Endothelial cell of umbilical vein (primary cell): ENCODE results near the gene ATP2C2. TPM values are rescaled to one million over a fixed set of nuclear protein-coding genes. Genes with fewer than 3 reads are reported as not detected.

Experiments used
- BruUV-seq: library from RNA; stranded (reverse); fragments of 400-500 nt; replicated peaks from 2 replicates; lab custom pipeline; 2021; lab: Mats Ljungman, UMichigan
- CTCF ChIA-PET: fragments of 300-600, 350-600 bp; sonication (Branson Sonifier 250); formaldehyde crosslinking; loops from one replicate; lab custom pipeline; 2021; ENCODE audit warnings: antibody characterized with exemption, inconsistent platforms; lab: Charles Lee
- POLR2A ChIA-PET: fragments of 300-600, 350-600 bp; sonication (Branson Sonifier 250); formaldehyde crosslinking; loops from one replicate; lab custom pipeline; 2021; ENCODE audit warnings: antibody characterized with exemption, inconsistent platforms; lab: Charles Lee
- DNase-seq: peaks from one replicate; pipeline ENCODE4 v3.0.0-alpha.2; 2011; ENCODE audit warnings: low read depth, low spot score
- FAIRE-seq: peaks from 2 replicates; lab custom pipeline; 2011; peaks lifted over from hg19 to GRCh38; lab: Jason Lieb, UNC
- H2AFZ ChIP-seq: 2 replicates; pipeline ENCODE4 v1.6.0; 2012; ENCODE audit warnings: low read depth, low read length, control low read depth, inconsistent platforms
- H3K27ac ChIP-seq: 2 replicates; pipeline ENCODE4 v1.5.1; 2011; ENCODE audit warnings: low read depth, mild to moderate bottlenecking, control low read depth, low read length, moderate library complexity; ENCODE audit not compliant: insufficient read depth
- H3K27me3 ChIP-seq, 2 experiments: 2 replicates each; pipeline versions ENCODE4 v1.6.0 to v1.6.1; 2011; ENCODE audit warnings: low read length in 2 of 2, mixed read lengths in 1 of 2; ENCODE audit not compliant: control insufficient read depth in 2 of 2, insufficient read depth in 2 of 2
- H3K36me3 ChIP-seq, 2 experiments: 2 replicates in 1 of 2; 3 replicates in 1 of 2; pipeline ENCODE4 v1.5.1; 2011; ENCODE audit warnings: low read length in 2 of 2, mild to moderate bottlenecking in 1 of 2, moderate library complexity in 1 of 2; ENCODE audit not compliant: control insufficient read depth in 2 of 2, insufficient read depth in 2 of 2; ENCODE audit errors: extremely low read depth in 1 of 2
- H3K4me1 ChIP-seq: 3 replicates; pipeline ENCODE4 v1.5.1; 2011; ENCODE audit warnings: mild to moderate bottlenecking, low read length; ENCODE audit not compliant: control insufficient read depth, insufficient read depth; ENCODE audit errors: extremely low read depth
- H3K4me2 ChIP-seq: 2 replicates; pipeline ENCODE4 v1.6.1; 2011; ENCODE audit warnings: low read length, control low read depth, mixed read lengths; ENCODE audit not compliant: insufficient read depth
- H3K4me3 ChIP-seq, 3 experiments: fragments of 200-600 bp in 1 of 3; sonication (generic), shearing (Covaris generic) in 1 of 3; replicated peaks in 1 of 3; 2 replicates each; pipeline ENCODE4 v1.5.1; 2011 to 2016; ENCODE audit warnings: control low read depth in 3 of 3, low read length in 3 of 3, mild to moderate bottlenecking in 2 of 3, inconsistent platforms in 1 of 3, low read depth in 1 of 3, moderate library complexity in 1 of 3; ENCODE audit not compliant: insufficient read depth in 1 of 3
- H3K79me2 ChIP-seq: 2 replicates; pipeline ENCODE4 v1.6.0; 2012; ENCODE audit warnings: low read length, inconsistent platforms; ENCODE audit not compliant: control insufficient read depth, insufficient read depth
- H3K9ac ChIP-seq: replicated peaks from 2 replicates; pipeline ENCODE3; 2011; ENCODE audit warnings: low read length, control low read depth; ENCODE audit not compliant: insufficient read depth; ENCODE audit errors: extremely low read depth
- H3K9me1 ChIP-seq: replicated peaks from 3 replicates; pipeline ENCODE4 v1.6.0; 2011; ENCODE audit warnings: mild to moderate bottlenecking, low read length; ENCODE audit not compliant: control insufficient read depth, insufficient read depth; ENCODE audit errors: extremely low read depth
- H3K9me3 ChIP-seq: replicated peaks from 2 replicates; pipeline ENCODE4 v1.5.1; 2012; ENCODE audit warnings: low read length, inconsistent platforms; ENCODE audit not compliant: control insufficient read depth, insufficient read depth
- H4K20me1 ChIP-seq: replicated peaks from 2 replicates; pipeline ENCODE3; 2011; ENCODE audit warnings: mild to moderate bottlenecking, low read length; ENCODE audit not compliant: control insufficient read depth, insufficient read depth; ENCODE audit errors: extremely low read depth
- CTCF ChIP-seq, 2 donors: IDR thresholded peaks; 1 replicate in 1 of 2; 2 replicates in 1 of 2; pipeline ENCODE4 v1.5.1; 2011; ENCODE audit warnings: low read length in 2 of 2, mild to moderate bottlenecking in 2 of 2, moderate library complexity in 2 of 2, control low read depth in 1 of 2, inconsistent platforms in 1 of 2, low read depth in 1 of 2; ENCODE audit not compliant: insufficient read depth in 1 of 2; ENCODE audit errors: extremely low read depth in 1 of 2
- EZH2 ChIP-seq: IDR thresholded peaks from 2 replicates; pipeline ENCODE4 v1.6.1; 2012; ENCODE audit warnings: borderline replicate concordance, low read depth, mild to moderate bottlenecking, moderate library complexity, low read length, inconsistent platforms; ENCODE audit not compliant: severe bottlenecking
- FOS ChIP-seq: IDR thresholded peaks from 2 replicates; pipeline ENCODE4 v1.6.1; 2011; ENCODE audit warnings: mild to moderate bottlenecking, low read length, moderate library complexity, borderline replicate concordance; ENCODE audit not compliant: insufficient read depth
- GATA2 ChIP-seq: IDR thresholded peaks from 2 replicates; pipeline ENCODE4 v1.7.0; 2011; ENCODE audit warnings: low read depth, mild to moderate bottlenecking, moderate library complexity, mixed read lengths, low read length; ENCODE audit not compliant: insufficient read length, insufficient read depth
- JUN ChIP-seq: IDR thresholded peaks from 2 replicates; pipeline ENCODE4 v1.6.1; 2011; ENCODE audit warnings: borderline replicate concordance, low read depth; ENCODE audit not compliant: insufficient read length, insufficient read depth
- MAX ChIP-seq: IDR thresholded peaks from 2 replicates; pipeline ENCODE4 v1.6.1; 2011; ENCODE audit not compliant: insufficient read depth, insufficient read length
- MYC ChIP-seq: IDR thresholded peaks from one replicate; pipeline ENCODE4 v1.6.1; 2011; ENCODE audit warnings: mild to moderate bottlenecking, low read depth, low read length
- POLR2A ChIP-seq: IDR thresholded peaks from 2 replicates; pipeline ENCODE4 v1.6.1; 2012; ENCODE audit warnings: low read depth, mild to moderate bottlenecking, control low read depth, low read length
- POLR2AphosphoS5 ChIP-seq: IDR thresholded peaks from 2 replicates; pipeline ENCODE4 v1.6.1; 2012; ENCODE audit warnings: low read depth, mild to moderate bottlenecking, control low read depth, low read length, moderate library complexity; ENCODE audit not compliant: insufficient read depth
- dilution Hi-C: fragments of 300-500 bp; cut with MboI; formaldehyde crosslinking; loops from one replicate; pipeline ENCODE4 v1.15.0; 2019; ENCODE audit warnings: low sequenced_read_pairs; ENCODE audit not compliant: extremely low pct_ligation_motif_present
- intact Hi-C: fragments of 100-400 bp; cut with micrococcal nuclease; formaldehyde crosslinking; loops from one replicate; pipeline ENCODE4 v1.10.0; 2022
- polyA plus RNA-seq, 4 experiments: library from polyadenylated mRNA; depleted of rRNA in 3 of 4; stranded (reverse) in 3 of 4; unstranded in 1 of 4; fragments of >200 nt; gene quantifications; 2 replicates each; pipeline versions ENCODE4 v1.2.1 to v1.2.3, GENCODE V29; 2011 to 2012; ENCODE audit warnings: missing spikeins in 1 of 4
- total RNA-seq: library from RNA; stranded (reverse); gene quantifications from 2 replicates; pipeline ENCODE4 v1.2.3, GENCODE V29; 2021

ATP2C2 gene
- total and polyA plus RNA-seq, 2 donors (not counting 3 experiments of a cell fraction or from before 2014, with no cell fraction given), result not detected

GRCh38 chr16:84339311-84339710, 29.0 kb upstream of the ATP2C2 start:
- dilution Hi-C loops (no loop called here), intact Hi-C loops (no loop called here)
- CTCF ChIA-PET, result no interaction called here
- H2AFZ ChIP-seq, result no peak overlapping the region
- TF ChIP-seq EZH2 (no peak), MYC (no peak), POLR2AphosphoS5 (no peak), FOS (no peak), GATA2 (no peak)
- H3K36me3 ChIP-seq, result no peaks in the 10 kb centered on the region
- H3K4me2 ChIP-seq, result no peak overlapping the region
- H3K9me3 ChIP-seq, result no peaks in the 10 kb centered on the region
- no peaks in the 10 kb centered on the region for H3K79me2 ChIP-seq
- FAIRE-seq (no peak), DNase-seq (no peak)
- no peak overlapping the region for H3K27ac ChIP-seq
- H3K4me3 ChIP-seq, result no peak overlapping the region
- H4K20me1 ChIP-seq, result no peaks in the 10 kb centered on the region
- H3K4me1 ChIP-seq, result no peaks in the 10 kb centered on the region
- POLR2A ChIA-PET, result no interaction called here
- no TSS peak for BruUV-seq
- H3K9ac ChIP-seq, result no peak overlapping the region
- H3K27me3 ChIP-seq, result peaks cover 0 to 2% of the 10 kb centered on the region in 2 experiments
- no peaks in the 10 kb centered on the region for H3K9me1 ChIP-seq

- Histone ChIP-seq H4K20me1 (no peaks in the 10 kb centered on the region), H3K27ac (no peak overlapping the region), H3K9ac (no peak overlapping the region), H3K79me2 (no peaks in the 10 kb centered on the region), H3K36me3 (no peaks in the 10 kb centered on the region), H3K4me1 (no peaks in the 10 kb centered on the region), H3K4me3 (no peak overlapping the region), H3K27me3 (peaks cover 0 to 2% of the 10 kb centered on the region in 2 experiments), H3K9me3 (no peaks in the 10 kb centered on the region), H2AFZ (no peak overlapping the region), H3K9me1 (no peaks in the 10 kb centered on the region), H3K4me2 (no peak overlapping the region)
- intact Hi-C loops, result no loop called here
- no TSS peak for BruUV-seq
- no peak for TF ChIP-seq GATA2
- no peak for TF ChIP-seq JUN
- no peak for TF ChIP-seq POLR2A
- no peak for TF ChIP-seq CTCF (IDR thresholded peaks at IDR 0.05; ENCODE audit: extremely low read depth in 1 of 2, insufficient read depth in 1 of 2, low read depth in 1 of 2, low read length in 2 of 2)
- TF ChIP-seq FOS, result no peak
- TF ChIP-seq MYC, result no peak
- no peak for TF ChIP-seq EZH2
- no peak for TF ChIP-seq MAX
- no peak for TF ChIP-seq POLR2AphosphoS5
- dilution Hi-C loops, result no loop called here
- FAIRE-seq (no peak), DNase-seq (no peak)
- ChIA-PET POLR2A (no interaction called here), CTCF (no interaction called here)
These were observed 28.6 kb upstream of the ATP2C2 start for GRCh38 chr16:84339766-84340165.
